Endodermal cell (in vitro differentiated cells): ENCODE results near the gene PCID2. TPM values are rescaled to one million over a fixed set of nuclear protein-coding genes. Genes with fewer than 3 reads are reported as not detected.
A peak's percentile ranks its signal among the peaks of the same experiment; 100 is the strongest.
"Not testable (repeated sequence)": the region's sequence is repeated elsewhere in the genome, so short reads cannot be mapped to it uniquely, and the experiment has no call there.

Experiments
- DNase-seq: peaks from one replicate; pipeline ENCODE4 v3.0.0-alpha.2; 2017
- H3K27ac ChIP-seq: 2 replicates; pipeline ENCODE4 v1.5.1; 2013; ENCODE audit warnings: mild to moderate bottlenecking, low read depth, low read length, moderate library complexity
- H3K27me3 ChIP-seq: 2 replicates; pipeline ENCODE4 v1.6.1; 2013; ENCODE audit warnings: mild to moderate bottlenecking, low read length, moderate library complexity; ENCODE audit not compliant: insufficient read depth, control insufficient read depth, poor library complexity, severe bottlenecking
- H3K36me3 ChIP-seq: 2 replicates; pipeline ENCODE4 v1.7.0; 2013; ENCODE audit warnings: mild to moderate bottlenecking, low read length, moderate library complexity; ENCODE audit not compliant: control insufficient read depth, insufficient read depth
- H3K4me1 ChIP-seq: one replicate; pipeline ENCODE4 v1.7.0; 2013; ENCODE audit warnings: low read length; ENCODE audit not compliant: control insufficient read depth, insufficient read depth
- H3K4me3 ChIP-seq: 2 replicates; pipeline ENCODE4 v1.5.1; 2013; ENCODE audit warnings: mild to moderate bottlenecking, low read length, moderate library complexity
- H3K9ac ChIP-seq: 2 replicates; pipeline ENCODE4 v1.6.1; 2013; ENCODE audit warnings: mild to moderate bottlenecking, low read length, moderate library complexity; ENCODE audit not compliant: poor library complexity, severe bottlenecking; ENCODE audit errors: extremely low read depth
- H3K9me3 ChIP-seq: 2 replicates; pipeline ENCODE4 v1.6.1; 2013; ENCODE audit warnings: mild to moderate bottlenecking, low read length, moderate library complexity; ENCODE audit not compliant: control insufficient read depth
- H3K27ac Mint-ChIP-seq: 2 replicates; pipeline ENCODE4 v1.8.0; 2020; ENCODE audit warnings: mixed read lengths
- H3K27me3 Mint-ChIP-seq: 2 replicates; pipeline ENCODE4 v1.8.0; 2021; ENCODE audit warnings: mild to moderate bottlenecking, mixed read lengths; ENCODE audit not compliant: insufficient read depth
- H3K36me3 Mint-ChIP-seq: 2 replicates; pipeline ENCODE4 v1.8.0; 2020; ENCODE audit warnings: low read depth, mixed read lengths
- H3K4me1 Mint-ChIP-seq: 2 replicates; pipeline ENCODE4 v1.8.0; 2020; ENCODE audit warnings: mixed read lengths
- H3K4me3 Mint-ChIP-seq: 2 replicates; pipeline ENCODE4 v1.8.0; 2020; ENCODE audit warnings: mild to moderate bottlenecking, moderate library complexity, mixed read lengths
- H3K9me3 Mint-ChIP-seq: 2 replicates; pipeline ENCODE4 v1.8.0; 2020; ENCODE audit warnings: mild to moderate bottlenecking, mixed read lengths
- WGBS, 2 experiments: methylation state at CpG; one replicate each; pipeline versions ENCODE4 v1.1.5 to v1.1.7; 2013; ENCODE audit warnings: missing lambda C conversion rate in 2 of 2, mixed read lengths in 1 of 2; ENCODE audit not compliant: insufficient coverage in 1 of 2, insufficient read length in 1 of 2; 5-methylcytosine and 5-hydroxymethylcytosine counted together
- total RNA-seq, 2 donors: library from RNA; stranded (reverse); fragmentation: NEBNext Ultra II Directional in 1 of 2; extraction: Animal tissue kit (Norgen Biotek cat#: 25700) in 1 of 2; gene quantifications; 2 replicates in 1 of 2; 3 replicates in 1 of 2; pipeline ENCODE4 v1.2.1, GENCODE V29; 2021
- TF ChIP-seq, protein P1 (sequence below): fragments of 200-600 bp; sonication (generic); conservative IDR thresholded peaks from 2 replicates; pipeline ENCODE4 v1.5.0; 2021; ENCODE audit warnings: antibody characterized with exemption, mild to moderate bottlenecking

Gene PCID2
- total RNA-seq, 2 donors from 2014 or later = 70.5 to 71.7 TPM

GRCh38 chr13:113245849-113246796 is 37.7 kb upstream of the PCID2 start:
- Histone ChIP-seq H3K27ac (no peak overlapping the region), H3K36me3 (peaks cover 92% of the 10 kb centered on the region), H3K4me1 (peaks cover 2% of the 10 kb centered on the region), H3K9me3 (no peaks in the 10 kb centered on the region), H3K4me3 (no peak overlapping the region), H3K27me3 (no peaks in the 10 kb centered on the region), H3K9ac (no peak overlapping the region)
- no peak overlapping the region for H3K27ac Mint-ChIP-seq
- no peak overlapping the region for H3K4me3 Mint-ChIP-seq
- H3K4me1 Mint-ChIP-seq = peaks cover 5% of the 10 kb centered on the region
- H3K27me3 Mint-ChIP-seq = no peaks in the 10 kb centered on the region
- TF ChIP-seq, protein P1, sequence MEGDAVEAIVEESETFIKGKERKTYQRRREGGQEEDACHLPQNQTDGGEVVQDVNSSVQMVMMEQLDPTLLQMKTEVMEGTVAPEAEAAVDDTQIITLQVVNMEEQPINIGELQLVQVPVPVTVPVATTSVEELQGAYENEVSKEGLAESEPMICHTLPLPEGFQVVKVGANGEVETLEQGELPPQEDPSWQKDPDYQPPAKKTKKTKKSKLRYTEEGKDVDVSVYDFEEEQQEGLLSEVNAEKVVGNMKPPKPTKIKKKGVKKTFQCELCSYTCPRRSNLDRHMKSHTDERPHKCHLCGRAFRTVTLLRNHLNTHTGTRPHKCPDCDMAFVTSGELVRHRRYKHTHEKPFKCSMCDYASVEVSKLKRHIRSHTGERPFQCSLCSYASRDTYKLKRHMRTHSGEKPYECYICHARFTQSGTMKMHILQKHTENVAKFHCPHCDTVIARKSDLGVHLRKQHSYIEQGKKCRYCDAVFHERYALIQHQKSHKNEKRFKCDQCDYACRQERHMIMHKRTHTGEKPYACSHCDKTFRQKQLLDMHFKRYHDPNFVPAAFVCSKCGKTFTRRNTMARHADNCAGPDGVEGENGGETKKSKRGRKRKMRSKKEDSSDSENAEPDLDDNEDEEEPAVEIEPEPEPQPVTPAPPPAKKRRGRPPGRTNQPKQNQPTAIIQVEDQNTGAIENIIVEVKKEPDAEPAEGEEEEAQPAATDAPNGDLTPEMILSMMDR = peak; percentile 66
- H3K9me3 Mint-ChIP-seq = no peaks in the 10 kb centered on the region
- 84 to 94% methylated on average over 7 to 9 of the region's 10 CpGs for WGBS, 2 experiments
- H3K36me3 Mint-ChIP-seq = peaks cover 90% of the 10 kb centered on the region
- DNase-seq = no peak

GRCh38 chr13:113243847-113244246 is 35.4 kb upstream of the PCID2 start:
- Mint-ChIP-seq H3K27ac (peak overlapping the region; percentile 64), H3K4me1 (no peaks in the 10 kb centered on the region), H3K9me3 (no peaks in the 10 kb centered on the region), H3K36me3 (peaks cover 91% of the 10 kb centered on the region), H3K27me3 (no peaks in the 10 kb centered on the region), H3K4me3 (no peak overlapping the region)
- H3K9ac ChIP-seq = no peak overlapping the region
- 84 to 96% methylated on average over 3 to 6 of the region's 6 CpGs for WGBS, 2 experiments
- DNase-seq = no peak
- H3K9me3 ChIP-seq = no peaks in the 10 kb centered on the region
- H3K36me3 ChIP-seq = peaks cover 93% of the 10 kb centered on the region
- H3K4me3 ChIP-seq = no peak overlapping the region
- H3K27ac ChIP-seq = no peak overlapping the region
- TF ChIP-seq, protein P1 = no peak
- H3K27me3 ChIP-seq = no peaks in the 10 kb centered on the region
- H3K4me1 ChIP-seq = no peaks in the 10 kb centered on the region

DNA sequence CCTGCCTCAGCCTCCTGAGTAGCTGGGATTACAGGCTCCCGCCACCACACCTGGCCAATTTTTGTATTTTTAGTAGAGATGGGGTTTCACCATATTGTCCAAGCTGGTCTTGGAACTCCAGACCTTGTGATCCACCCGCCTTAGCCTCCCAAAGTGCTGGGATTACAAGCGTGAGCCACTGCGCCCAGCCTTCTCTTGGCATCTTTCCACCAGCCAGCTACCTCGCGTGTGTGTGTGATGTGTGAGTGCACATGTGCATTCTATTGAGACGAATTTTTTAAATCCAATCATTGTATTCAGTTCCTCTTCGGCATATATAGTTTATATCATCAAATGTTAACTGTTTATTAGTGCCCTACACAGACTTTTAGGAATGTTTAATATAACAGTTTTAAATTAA is 33.2 kb upstream of the PCID2 start:
- H3K4me3 ChIP-seq, H3K9ac ChIP-seq, H3K27ac Mint-ChIP-seq, H3K27me3 Mint-ChIP-seq, H3K4me3 Mint-ChIP-seq, H3K4me1 ChIP-seq, H3K9me3 ChIP-seq, H3K27me3 ChIP-seq, H3K27ac ChIP-seq, H3K4me1 Mint-ChIP-seq, DNase-seq, H3K9me3 Mint-ChIP-seq: not testable (repeated sequence)
- peaks cover 91% of the 10 kb centered on the region for H3K36me3 ChIP-seq
- H3K36me3 Mint-ChIP-seq = peaks cover 85% of the 10 kb centered on the region
- WGBS, 2 experiments = 96 to 98% methylated on average over 6 of the region's 8 CpGs
